Heart left ventricle (tissue), 16 donors: ENCODE data around the gene AK4. TPM values are rescaled to one million over a fixed set of nuclear protein-coding genes. Genes with fewer than 3 reads are reported as not detected.
A peak's percentile ranks its signal among the peaks of the same experiment; 100 is the strongest.

Experiments used
- ATAC-seq, 4 donors: fragments of 200-7000 bp; cut with Tn5 transposase; one replicate each; pipeline ENCODE4 v1.9.1; 2020 to 2022; ENCODE audit warnings: moderate library complexity in 4 of 4, mild to moderate bottlenecking in 3 of 4, moderate number of reproducible peaks in 1 of 4
- DNase-seq, 5 donors: peaks; one replicate each; pipeline ENCODE4 v3.0.0-alpha.2; 2020
- H3K27ac ChIP-seq, 12 donors: fragments of 200-600 bp; sonication (generic) in 4 of 12; one replicate each; pipeline versions ENCODE4 v1.5.0 to v1.8.0; 2016 to 2022; ENCODE audit warnings: mild to moderate bottlenecking in 2 of 12
- H3K27me3 ChIP-seq, 9 donors: fragments of 200-600 bp; sonication (generic) in 2 of 9; one replicate each; pipeline versions ENCODE4 v1.5.1 to v1.8.0; 2016 to 2022; ENCODE audit warnings: mild to moderate bottlenecking in 3 of 9
- H3K36me3 ChIP-seq, 9 donors: fragments of 200-600 bp; sonication (generic) in 2 of 9; one replicate each; pipeline versions ENCODE4 v1.5.0 to v1.8.0; 2018 to 2022; ENCODE audit warnings: mild to moderate bottlenecking in 2 of 9
- H3K4me1 ChIP-seq, 12 donors: fragments of 200-600 bp; sonication (generic) in 4 of 12; one replicate each; pipeline versions ENCODE4 v1.5.0 to v1.8.0; 2016 to 2022; ENCODE audit warnings: mild to moderate bottlenecking in 3 of 12
- H3K4me3 ChIP-seq, 12 donors: fragments of 200-600 bp; sonication (generic) in 4 of 12; one replicate each; pipeline versions ENCODE4 v1.5.0 to v1.8.0; 2017 to 2022; ENCODE audit warnings: mild to moderate bottlenecking in 9 of 12, moderate library complexity in 4 of 12
- H3K9me3 ChIP-seq, 12 donors: fragments of 200-600 bp; sonication (generic) in 4 of 12; one replicate each; pipeline versions ENCODE4 v1.5.0 to v1.8.0; 2016 to 2022; ENCODE audit warnings: mild to moderate bottlenecking in 1 of 12
- CTCF ChIP-seq, 12 donors: fragments of 200-600 bp; sonication (generic) in 4 of 12; IDR thresholded peaks; one replicate each; pipeline versions ENCODE4 v1.5.0 to v1.8.0; 2018 to 2022; ENCODE audit warnings: antibody characterized with exemption in 12 of 12, mild to moderate bottlenecking in 5 of 12
- POLR2A ChIP-seq, 2 donors: fragments of 450-650 bp; IDR thresholded peaks; one replicate each; pipeline ENCODE4 v1.6.1; 2017; ENCODE audit warnings: antibody characterized with exemption in 2 of 2, mild to moderate bottlenecking in 2 of 2, moderate library complexity in 2 of 2
- WGBS, 4 donors: extraction: QIAGEN DNeasy Blood & Tissue Kit in 2 of 4; methylation state at CpG; one replicate each; pipeline versions ENCODE4 v1.1.5 to v1.1.7; 2013 to 2018; 5-methylcytosine and 5-hydroxymethylcytosine counted together
- intact Hi-C, 10 donors: fragments of 100-400 bp; cut with DNase I; formaldehyde crosslinking; loops; one replicate each; pipeline versions ENCODE4 v1.11.1 to v1.14.2; 2022
- polyA plus RNA-seq, 2 donors: library from polyadenylated mRNA; stranded (reverse); fragments of 200-250 nt; gene quantifications; one replicate each; pipeline ENCODE4 v1.2.3, GENCODE V29; 2013
- total RNA-seq, 9 donors: library from RNA; depleted of rRNA in 2 of 9; stranded (reverse); fragments of >200 nt in 2 of 9; fragmentation: NEBNext Ultra II Directional in 3 of 9; extraction: Animal tissue kit (Norgen Biotek cat#: 25700) in 3 of 9; gene quantifications; one replicate each; pipeline versions ENCODE4 v1.1.0 to v1.2.4, GENCODE V29; 2016 to 2023
- donor health status: ischemic (EF 13 %, LVEDD 7.1; RV severe dilation, severe dysfunction).
- donor health status: healthy with polysubstance abuse.
- donor health status: DM: no; HTN: yes; CAD: no.
- donor health status: DM: no; HTN: no; CAD: no.
- donor health status: ischemic (EF 25% LVEDD 6.9; RV normal size, moderate dysfunction).
- donor health status: ischemic (EF 25% LVEDD 5.7; RV mildly dilated, moderate dysfunction).
- donor health status: healthy.
- donor health status: DM: yes; HTN: yes; CAD: no.
- donor health status: ischemic (EF 35%, LVEDD 5.7; RV mildly dilated, moderate dysfunction).
- donor health status: nonischemic (EF 11% LVEDD 7.7; RV severe dilation, severe dysfunction).
- donor health status: DM: yes; HTN: yes; CAD: no.
- donor health status: PGD.
- donor health status: ischemic (EF 29% LVEDD 5.4; RV normal size, mild dysfunction).
- donor health status: nonischemic (EF 23%, LVEDD 6.1; RV moderate dilation, normal function).

The AK4 gene
- total and polyA plus RNA-seq, 11 donors = 16.0 to 181 (median 122) TPM

DNA sequence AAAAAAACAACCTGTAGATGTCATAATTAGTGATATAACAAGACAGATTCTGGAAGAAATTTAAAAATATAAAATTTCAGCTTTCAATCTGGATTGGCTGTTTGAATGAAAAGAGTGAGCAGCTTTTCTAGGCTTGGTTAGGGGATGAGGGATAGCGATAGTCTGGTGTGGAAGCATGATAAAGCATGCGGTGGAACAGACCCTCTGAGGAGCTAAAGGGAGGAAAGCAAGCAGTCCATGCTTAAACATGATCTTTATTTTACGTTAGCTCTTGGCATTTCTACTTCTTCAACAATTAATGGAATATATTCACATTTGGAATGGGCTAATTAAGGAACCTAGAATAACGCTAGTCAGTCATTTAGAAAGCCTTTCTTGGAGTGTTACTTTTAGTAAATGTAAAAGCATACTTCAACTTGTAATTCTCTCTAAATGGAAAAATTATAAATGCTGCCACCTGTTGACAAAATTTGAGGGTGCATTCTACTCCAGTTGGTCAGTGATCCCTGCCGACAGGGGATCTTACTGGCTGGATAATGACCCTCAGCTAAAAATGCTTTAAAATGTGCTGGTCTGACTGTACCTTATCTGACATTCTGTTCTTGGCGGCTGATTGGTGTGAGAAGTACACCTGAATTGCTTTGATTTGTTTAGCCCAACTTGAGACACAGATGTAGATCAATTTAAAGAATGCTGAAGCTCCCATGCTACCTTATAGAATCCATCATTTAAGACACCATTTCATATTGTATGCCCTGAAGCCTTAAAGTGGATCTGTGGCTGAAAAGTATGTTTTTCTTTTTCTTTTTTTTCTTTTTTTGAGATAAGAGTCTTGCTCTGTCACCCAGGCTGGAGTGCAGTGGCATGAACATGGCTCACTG lies 61.2 kb downstream of the AK4 start:
- Histone ChIP-seq H3K36me3 (no peaks in the 10 kb centered on the region), H3K27me3 (no peaks in the 10 kb centered on the region), H3K9me3 (no peaks in the 10 kb centered on the region), H3K4me1 (peaks cover 0 to 23% (median 14%) of the 10 kb centered on the region in 12 donors), H3K27ac (peak overlapping the region in 2 of 12 donors; percentile 35 to 49), H3K4me3 (no peak overlapping the region)
- intact Hi-C loops = loop anchor here (1.0 to 10.0 kb wide), 12 partner anchors 57 to 354 kb away; partner anchors contain the start of gene AK4 (in 7 of the 10)
- 29 to 33% (median 30%) methylated on average over 6 of the region's 6 CpGs for WGBS, 4 donors
- ATAC-seq (peak; percentile 25 to 73 (median 58)), DNase-seq (peak in 1 of 5 donors; percentile 39)
- TF ChIP-seq CTCF (IDR thresholded peaks at IDR 0.05) = peak; percentile 58 to 81 (median 68)
- TF ChIP-seq POLR2A (IDR thresholded peaks at IDR 0.05) = no peak

DNA sequence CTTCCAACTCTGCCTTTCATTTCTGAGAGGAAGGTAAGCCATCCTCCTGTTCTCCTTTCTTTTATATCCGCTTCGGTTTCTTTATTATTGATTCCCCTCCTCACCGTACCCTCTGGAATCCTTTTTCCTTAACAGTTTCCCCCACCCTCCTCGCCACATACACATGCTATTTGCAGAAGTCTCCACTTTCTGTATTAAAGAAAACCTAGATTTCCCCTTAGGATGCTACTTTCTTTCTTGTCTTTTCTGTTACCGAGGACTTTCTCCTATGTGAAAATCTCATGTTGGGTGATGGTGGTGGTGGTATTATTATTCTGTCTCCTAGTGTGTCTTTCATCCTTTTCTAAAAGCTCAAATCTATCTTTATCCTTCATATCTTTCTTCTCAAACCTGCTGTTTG lies 62.3 kb downstream of the AK4 start:
- H3K9me3 ChIP-seq = no peaks in the 10 kb centered on the region
- H3K27me3 ChIP-seq = no peaks in the 10 kb centered on the region
- no peak for ATAC-seq
- no peak overlapping the region for H3K4me3 ChIP-seq
- H3K4me1 ChIP-seq = peaks cover 0 to 23% (median 14%) of the 10 kb centered on the region in 12 donors
- H3K27ac ChIP-seq = no peak overlapping the region
- H3K36me3 ChIP-seq = no peaks in the 10 kb centered on the region
- WGBS, 4 donors = 95 to 98% (median 96%) methylated on average over 5 of the region's 5 CpGs
- intact Hi-C loops = loop anchor here in 4 of 10 donors (5.0 to 10.0 kb wide), 5 partner anchors 63 to 477 kb away; partner anchors contain the start of gene AK4 (in 2 of the 4)
- TF ChIP-seq POLR2A (IDR thresholded peaks at IDR 0.05) = no peak
- no peak for TF ChIP-seq CTCF (IDR thresholded peaks at IDR 0.05)
- no peak for DNase-seq

- no peaks in the 10 kb centered on the region for H3K9me3 ChIP-seq
- H3K27me3 ChIP-seq = no peaks in the 10 kb centered on the region
- DNase-seq = no peak
- ATAC-seq = no peak
- H3K4me1 ChIP-seq = peaks cover 0 to 23% (median 15%) of the 10 kb centered on the region in 12 donors
- intact Hi-C loops = loop anchor here in 4 of 10 donors (5.0 to 10.0 kb wide), 5 partner anchors 64 to 476 kb away; partner anchors contain the start of gene AK4 (in 2 of the 4)
- no peak overlapping the region for H3K4me3 ChIP-seq
- no peak overlapping the region for H3K27ac ChIP-seq
- TF ChIP-seq POLR2A (IDR thresholded peaks at IDR 0.05) (no peak), CTCF (IDR thresholded peaks at IDR 0.05) (no peak)
- no peaks in the 10 kb centered on the region for H3K36me3 ChIP-seq
- 93 to 95% (median 94%) methylated on average over 6 of the region's 6 CpGs for WGBS, 4 donors
Measured at GRCh38 chr1:65211331-65211730, 63.3 kb downstream of the AK4 start.
